Fibroblast of lung (primary cell): Measurements from ENCODE around the gene ATP2B2. TPM values are rescaled to one million over a fixed set of nuclear protein-coding genes. Genes with fewer than 3 reads are reported as not detected.

ENCODE experiments used
- DNase-seq, 2 donors: peaks; one replicate each; pipeline versions ENCODE4 v3.0.0 to v3.0.0-alpha.2; 2010; ENCODE audit warnings: low read depth in 2 of 2
- H2AFZ ChIP-seq: 2 replicates; pipeline ENCODE4 v1.5.1; 2012; ENCODE audit warnings: low read length, control low read depth, inconsistent platforms
- H3K27ac ChIP-seq: 2 replicates; pipeline ENCODE4 v1.5.1; 2011; ENCODE audit warnings: low read length, control low read depth; ENCODE audit not compliant: insufficient read depth
- H3K27me3 ChIP-seq: 2 replicates; pipeline ENCODE4 v1.5.1; 2011; ENCODE audit warnings: mild to moderate bottlenecking, low read length; ENCODE audit not compliant: control insufficient read depth, insufficient read depth
- H3K36me3 ChIP-seq: 2 replicates; pipeline ENCODE4 v1.5.1; 2011; ENCODE audit warnings: low read length; ENCODE audit not compliant: control insufficient read depth, insufficient read depth
- H3K4me1 ChIP-seq: 2 replicates; pipeline ENCODE4 v1.5.1; 2011; ENCODE audit warnings: low read length; ENCODE audit not compliant: control insufficient read depth, insufficient read depth; ENCODE audit errors: extremely low read depth
- H3K4me2 ChIP-seq: 2 replicates; pipeline ENCODE4 v1.5.1; 2011; ENCODE audit warnings: low read length, control low read depth; ENCODE audit not compliant: insufficient read depth; ENCODE audit errors: extremely low read depth
- H3K4me3 ChIP-seq, 4 experiments: fragments of 200-600 bp in 1 of 4; sonication (generic) in 1 of 4; replicated peaks in 1 of 4; 2 replicates each; pipeline ENCODE4 v1.5.1; 2011 to 2016; ENCODE audit warnings: low read length in 4 of 4, low read depth in 3 of 4, mild to moderate bottlenecking in 3 of 4, control low read depth in 2 of 4, inconsistent platforms in 1 of 4, mixed read lengths in 1 of 4; ENCODE audit not compliant: insufficient read depth in 1 of 4; ENCODE audit errors: control extremely low read depth in 1 of 4
- H3K79me2 ChIP-seq: 2 replicates; pipeline ENCODE4 v1.5.1; 2012; ENCODE audit warnings: mild to moderate bottlenecking, low read length, inconsistent platforms; ENCODE audit not compliant: control insufficient read depth, insufficient read depth
- H3K9ac ChIP-seq: 2 replicates; pipeline ENCODE4 v1.5.1; 2011; ENCODE audit warnings: mild to moderate bottlenecking, low read length, control low read depth; ENCODE audit not compliant: insufficient read depth
- H3K9me3 ChIP-seq: 2 replicates; pipeline ENCODE4 v1.5.1; 2012; ENCODE audit warnings: low read depth, low read length; ENCODE audit not compliant: control insufficient read depth, insufficient read depth
- H4K20me1 ChIP-seq: 2 replicates; pipeline ENCODE4 v1.5.1; 2011; ENCODE audit warnings: low read length; ENCODE audit not compliant: control insufficient read depth, insufficient read depth; ENCODE audit errors: extremely low read depth
- EZH2 ChIP-seq: IDR thresholded peaks from 2 replicates; pipeline ENCODE4 v1.5.1; 2012; ENCODE audit warnings: low read length, control low read depth, mild to moderate bottlenecking; ENCODE audit errors: missing control alignments
- polyA plus RNA-seq, 2 donors: library from polyadenylated mRNA; depleted of rRNA in 1 of 2; stranded (reverse) in 1 of 2; unstranded in 1 of 2; fragments of >200 nt; gene quantifications; 2 replicates each; pipeline ENCODE4 v1.2.1, GENCODE V29; 2011 to 2012; ENCODE audit warnings: missing spikeins in 1 of 2
- total RNA-seq: library from RNA; depleted of rRNA; stranded (reverse); fragments of >200 nt; gene quantifications from 2 replicates; pipeline ENCODE4 v1.2.1, GENCODE V29; 2014
- TF ChIP-seq, protein P1 (sequence below), 2 donors: IDR thresholded peaks in 1 of 2; conservative IDR thresholded peaks in 1 of 2; 1 replicate in 1 of 2; 2 replicates in 1 of 2; pipeline ENCODE4 v1.5.1; 2011 to 2012; ENCODE audit warnings: low read length in 2 of 2, control low read depth in 1 of 2, inconsistent platforms in 1 of 2, low read depth in 1 of 2, mild to moderate bottlenecking in 1 of 2

The ATP2B2 gene
- total and polyA plus RNA-seq, 2 donors (not counting 1 experiment from before 2014, with no cell fraction given), result not detected

DNA sequence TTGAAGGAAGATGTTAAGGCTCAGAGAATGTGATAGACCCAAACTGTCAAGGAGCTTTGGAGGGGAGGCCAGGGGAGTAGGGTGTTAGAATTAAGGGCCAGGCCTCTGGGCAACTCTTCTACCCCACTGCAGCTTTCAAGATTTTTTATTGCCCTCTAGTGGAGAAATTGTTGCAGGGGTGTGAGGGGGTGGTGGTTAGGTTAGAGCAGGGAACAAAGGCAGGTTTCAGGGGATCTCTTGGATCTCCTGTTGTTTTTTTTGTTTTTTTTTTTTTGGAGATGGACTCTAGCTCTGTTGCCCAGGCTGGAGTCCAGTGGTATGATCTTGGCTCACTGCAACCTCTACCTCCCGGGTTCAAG lies 183.1 kb downstream of the ATP2B2 start:
- no peak overlapping the region for H3K9ac ChIP-seq

DNA sequence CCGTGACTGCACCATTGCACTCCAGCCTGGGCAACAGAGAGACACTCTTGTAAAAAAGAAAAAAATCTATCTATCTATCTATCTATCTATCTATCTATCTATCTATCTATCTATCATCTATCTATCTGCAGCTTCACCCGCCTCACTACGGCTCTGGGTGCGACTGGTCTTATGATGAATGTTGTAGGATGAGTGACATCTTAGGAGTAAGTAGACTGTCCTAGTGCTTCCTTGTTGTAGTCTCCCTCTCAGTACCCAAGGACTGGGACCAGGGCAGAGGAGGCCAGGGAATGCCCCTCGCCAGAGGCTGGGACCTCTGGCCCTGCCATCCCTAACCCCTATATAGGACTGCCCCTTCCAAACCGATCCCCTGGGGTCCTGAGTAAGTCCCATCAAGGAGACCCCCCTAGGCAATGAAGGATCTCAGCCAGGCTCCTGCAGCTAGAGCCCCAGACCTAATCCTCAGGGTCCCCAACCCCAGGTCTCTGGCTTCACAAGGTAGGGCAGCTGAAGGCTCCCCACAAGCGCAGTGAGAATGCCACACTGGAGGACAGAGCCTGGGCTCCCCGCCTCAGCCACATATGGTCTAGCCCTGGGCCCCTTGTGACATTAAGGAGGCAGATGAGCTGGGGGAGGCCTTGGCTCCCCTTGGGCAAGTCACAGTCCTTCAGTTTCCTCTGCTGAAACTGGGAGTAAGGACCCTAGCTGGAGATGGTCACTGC lies 183.6 kb downstream of the ATP2B2 start:
- peaks cover 36% of the 10 kb centered on the region for H3K79me2 ChIP-seq
- H3K27ac ChIP-seq, result no peak overlapping the region
- H2AFZ ChIP-seq, result no peak overlapping the region
- H3K27me3 ChIP-seq, result peaks cover 10% of the 10 kb centered on the region
- H4K20me1 ChIP-seq, result no peaks in the 10 kb centered on the region
- DNase-seq, result no peak
- peaks cover 5% of the 10 kb centered on the region for H3K4me1 ChIP-seq
- no peaks in the 10 kb centered on the region for H3K9me3 ChIP-seq
- H3K4me2 ChIP-seq, result no peak overlapping the region
- H3K4me3 ChIP-seq, result peak overlapping the region in 1 of 4 experiments; percentile 100
- H3K36me3 ChIP-seq, result peaks cover 14% of the 10 kb centered on the region
- TF ChIP-seq EZH2, result no peak
- TF ChIP-seq, protein P1, sequence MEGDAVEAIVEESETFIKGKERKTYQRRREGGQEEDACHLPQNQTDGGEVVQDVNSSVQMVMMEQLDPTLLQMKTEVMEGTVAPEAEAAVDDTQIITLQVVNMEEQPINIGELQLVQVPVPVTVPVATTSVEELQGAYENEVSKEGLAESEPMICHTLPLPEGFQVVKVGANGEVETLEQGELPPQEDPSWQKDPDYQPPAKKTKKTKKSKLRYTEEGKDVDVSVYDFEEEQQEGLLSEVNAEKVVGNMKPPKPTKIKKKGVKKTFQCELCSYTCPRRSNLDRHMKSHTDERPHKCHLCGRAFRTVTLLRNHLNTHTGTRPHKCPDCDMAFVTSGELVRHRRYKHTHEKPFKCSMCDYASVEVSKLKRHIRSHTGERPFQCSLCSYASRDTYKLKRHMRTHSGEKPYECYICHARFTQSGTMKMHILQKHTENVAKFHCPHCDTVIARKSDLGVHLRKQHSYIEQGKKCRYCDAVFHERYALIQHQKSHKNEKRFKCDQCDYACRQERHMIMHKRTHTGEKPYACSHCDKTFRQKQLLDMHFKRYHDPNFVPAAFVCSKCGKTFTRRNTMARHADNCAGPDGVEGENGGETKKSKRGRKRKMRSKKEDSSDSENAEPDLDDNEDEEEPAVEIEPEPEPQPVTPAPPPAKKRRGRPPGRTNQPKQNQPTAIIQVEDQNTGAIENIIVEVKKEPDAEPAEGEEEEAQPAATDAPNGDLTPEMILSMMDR (conservative IDR thresholded peaks at IDR 0.05 in 1 of 2, IDR thresholded peaks at IDR 0.05 in 1 of 2; ENCODE audit: low read depth in 1 of 2, low read length in 2 of 2), result no peak
- no peak overlapping the region for H3K9ac ChIP-seq

More for the DNA sequence above, 183.1 kb downstream of the ATP2B2 start:
- no peaks in the 10 kb centered on the region for H4K20me1 ChIP-seq
- peaks cover 16% of the 10 kb centered on the region for H3K27me3 ChIP-seq
- no peak overlapping the region for H3K27ac ChIP-seq
- peaks cover 5% of the 10 kb centered on the region for H3K4me1 ChIP-seq
- DNase-seq, result no peak
- H3K79me2 ChIP-seq, result peaks cover 34% of the 10 kb centered on the region
- no peak overlapping the region for H3K4me3 ChIP-seq
- H3K36me3 ChIP-seq, result peaks cover 11% of the 10 kb centered on the region
- no peaks in the 10 kb centered on the region for H3K9me3 ChIP-seq
- TF ChIP-seq, protein P1 (conservative IDR thresholded peaks at IDR 0.05 in 1 of 2, IDR thresholded peaks at IDR 0.05 in 1 of 2; ENCODE audit: low read depth in 1 of 2, low read length in 2 of 2), result peak; percentile 12 to 18
- TF ChIP-seq EZH2, result no peak
- H3K4me2 ChIP-seq, result no peak overlapping the region
- H2AFZ ChIP-seq, result no peak overlapping the region

DNA sequence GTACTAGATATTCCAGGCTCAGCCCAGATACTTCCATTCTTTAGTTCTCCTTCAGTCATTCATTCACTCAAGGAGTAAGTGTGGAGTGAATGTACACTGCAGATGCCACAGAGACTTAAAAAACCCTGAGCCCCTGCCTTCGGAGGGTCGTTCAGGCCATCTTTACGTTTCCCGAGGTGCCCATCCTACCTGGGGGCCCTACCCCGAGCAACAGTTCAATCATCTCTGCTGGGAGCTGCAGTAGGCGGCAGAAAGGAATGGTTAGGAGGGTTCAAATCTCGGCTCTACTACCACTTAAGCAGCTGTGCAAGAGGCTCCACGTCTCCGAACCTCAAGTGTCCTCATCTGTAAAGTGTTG lies 185.1 kb downstream of the ATP2B2 start:
- Histone ChIP-seq H3K9ac (peak overlapping the region; percentile 100), H3K79me2 (peaks cover 39% of the 10 kb centered on the region), H3K4me2 (peak overlapping the region; percentile 67), H4K20me1 (no peaks in the 10 kb centered on the region), H3K27me3 (no peaks in the 10 kb centered on the region), H3K4me1 (peaks cover 5% of the 10 kb centered on the region), H3K4me3 (peak overlapping the region; percentile 100), H3K27ac (peak overlapping the region; percentile 100), H2AFZ (peak overlapping the region; percentile 69), H3K9me3 (no peaks in the 10 kb centered on the region), H3K36me3 (peaks cover 19% of the 10 kb centered on the region)
- no peak for DNase-seq
- TF ChIP-seq, protein P1 (conservative IDR thresholded peaks at IDR 0.05 in 1 of 2, IDR thresholded peaks at IDR 0.05 in 1 of 2; ENCODE audit: low read depth in 1 of 2, low read length in 2 of 2), result no peak
- no peak for TF ChIP-seq EZH2
